K562 (cell line): ENCODE results near the gene TEDC1. TPM values are rescaled to one million over a fixed set of nuclear protein-coding genes. Genes with fewer than 3 reads are reported as not detected.
A peak's percentile ranks its signal among the peaks of the same experiment; 100 is the strongest.

Source experiments
- ATAC-seq: fragments of 200-7000 bp; cut with Tn5 transposase; 3 replicates; pipeline ENCODE4 v1.9.1; 2020; ENCODE audit warnings: moderate library complexity
- BruUV-seq: library from RNA; stranded (reverse); fragments of 400-500 nt; replicated peaks from 2 replicates; lab custom pipeline; 2021; lab: Mats Ljungman, UMichigan
- CTCF ChIA-PET: fragments of 300-600 bp; formaldehyde crosslinking; extraction: SDS; loops from one replicate; lab custom pipeline; 2021; ENCODE audit warnings: low intra/inter-chr PET ratio; lab: Yijun Ruan, JAX
- POLR2A ChIA-PET: fragments of 300-600, 350-650 bp; sonication (Branson Sonifier 250); formaldehyde crosslinking; extraction: SDS; loops from one replicate; lab custom pipeline; 2021; ENCODE audit warnings: antibody characterized with exemption, inconsistent platforms; lab: Yijun Ruan, JAX
- DNase-seq, 4 experiments: peaks; one replicate each; pipeline versions ENCODE4 v3.0.0 to v3.0.0-alpha.2; 2011 to 2018; ENCODE audit warnings: low spot score in 3 of 4, mixed read lengths in 3 of 4; ENCODE audit errors: extremely low read depth in 1 of 4
- FAIRE-seq: peaks from 2 replicates; lab custom pipeline; 2011; peaks lifted over from hg19 to GRCh38; lab: Jason Lieb, UNC
- H2AFZ ChIP-seq: 2 replicates; pipeline ENCODE4 v1.6.0; 2011; ENCODE audit warnings: low read depth, low read length, control low read depth, inconsistent platforms
- H3K27ac ChIP-seq: fragments of 200-600 bp; 3 replicates; pipeline ENCODE4 v1.8.0; 2011; ENCODE audit warnings: low read depth, mild to moderate bottlenecking, control low read depth, inconsistent platforms, low read length, moderate library complexity, mixed read lengths; ENCODE audit errors: extremely low read depth
- H3K27me3 ChIP-seq, 2 experiments: fragments of 300-600 bp in 1 of 2; 2 replicates in 1 of 2; 3 replicates in 1 of 2; pipeline versions ENCODE4 v1.6.0 to v1.8.0; 2011; ENCODE audit warnings: inconsistent platforms in 2 of 2, low read length in 2 of 2, mild to moderate bottlenecking in 1 of 2, mixed read lengths in 1 of 2, moderate library complexity in 1 of 2; ENCODE audit not compliant: control insufficient read depth in 2 of 2, insufficient read depth in 2 of 2
- H3K36me3 ChIP-seq: fragments of 300-600 bp; 3 replicates; pipeline ENCODE4 v1.8.0; 2011; ENCODE audit warnings: mild to moderate bottlenecking, low read length, inconsistent platforms; ENCODE audit not compliant: control insufficient read depth, insufficient read depth
- H3K4me1 ChIP-seq, 2 experiments: fragments of 200-600 bp in 1 of 2; replicated peaks in 1 of 2; 2 replicates in 1 of 2; 3 replicates in 1 of 2; pipeline versions ENCODE4 v1.5.1 to v1.8.0; 2011; ENCODE audit warnings: inconsistent platforms in 2 of 2, low read length in 2 of 2, mild to moderate bottlenecking in 1 of 2, mixed read lengths in 1 of 2, moderate library complexity in 1 of 2; ENCODE audit not compliant: control insufficient read depth in 2 of 2, insufficient read depth in 2 of 2
- H3K4me2 ChIP-seq: 2 replicates; pipeline ENCODE4 v1.6.1; 2011; ENCODE audit warnings: low read length, control low read depth, inconsistent platforms, mixed read lengths; ENCODE audit not compliant: insufficient read depth
- H3K4me3 ChIP-seq: fragments of 200-600 bp; sonication (generic), shearing (Covaris generic); 2 replicates; pipeline ENCODE4 v1.5.1; 2016; ENCODE audit warnings: control low read depth, inconsistent platforms
- H3K79me2 ChIP-seq: fragments of 200-600 bp; 3 replicates; pipeline ENCODE4 v1.8.0; 2011; ENCODE audit warnings: low read length, inconsistent platforms; ENCODE audit not compliant: control insufficient read depth, insufficient read depth
- H3K9ac ChIP-seq, 2 experiments: 2 replicates each; pipeline versions ENCODE4 v1.6.0 to v1.6.1; 2011; ENCODE audit warnings: low read depth in 2 of 2, low read length in 2 of 2, control low read depth in 1 of 2, inconsistent platforms in 1 of 2, mild to moderate bottlenecking in 1 of 2, mixed read lengths in 1 of 2; ENCODE audit not compliant: insufficient read depth in 1 of 2
- H3K9me1 ChIP-seq: one replicate; pipeline ENCODE4 v1.6.0; 2011; ENCODE audit warnings: inconsistent platforms, mild to moderate bottlenecking, low read length, moderate library complexity; ENCODE audit not compliant: control insufficient read depth, insufficient read depth
- H3K9me3 ChIP-seq: replicated peaks from 2 replicates; pipeline ENCODE4 v1.5.1; 2011; ENCODE audit warnings: low read depth, low read length, inconsistent platforms; ENCODE audit not compliant: control insufficient read depth, insufficient read depth
- H4K20me1 ChIP-seq: replicated peaks from 2 replicates; pipeline ENCODE4 v1.6.1; 2011; ENCODE audit warnings: low read length, inconsistent platforms, mixed read lengths; ENCODE audit not compliant: control insufficient read depth, insufficient read depth
- ATF7 ChIP-seq: fragments of 450-650 bp; IDR thresholded peaks from 2 replicates; pipeline ENCODE4 v1.7.1; 2014; ENCODE audit warnings: mild to moderate bottlenecking, moderate library complexity
- BMI1 ChIP-seq: fragments of 150-350 bp; IDR thresholded peaks from 2 replicates; pipeline ENCODE4 v1.6.1; 2014; ENCODE audit warnings: low read length
- CREM ChIP-seq: IDR thresholded peaks from 2 replicates; pipeline ENCODE4 v1.6.1; 2014; ENCODE audit warnings: antibody characterized with exemption, low read depth
- CTBP1 ChIP-seq: fragments of 450-650 bp; IDR thresholded peaks from 2 replicates; pipeline ENCODE4 v1.6.1; 2016; ENCODE audit warnings: borderline replicate concordance
- EP300 ChIP-seq: IDR thresholded peaks from 2 replicates; pipeline ENCODE4 v1.6.1; 2012; ENCODE audit warnings: low read length, improper control_type of control experiment
- FOXJ3 ChIP-seq: sonication (generic); formaldehyde crosslinking; IDR thresholded peaks from 2 replicates; pipeline ENCODE4 v1.4.0; 2020; ENCODE audit warnings: mild to moderate bottlenecking, missing genetic modification reagents
- HMGN3 ChIP-seq: IDR thresholded peaks from 2 replicates; pipeline ENCODE4 v1.6.1; 2011; ENCODE audit warnings: borderline replicate concordance, low read depth, mild to moderate bottlenecking, mixed read lengths, low read length; ENCODE audit not compliant: insufficient read length; ENCODE audit errors: extremely low read depth
- KLF1 ChIP-seq: fragments of 450-650 bp; IDR thresholded peaks from 2 replicates; pipeline ENCODE4 v1.6.1; 2016; ENCODE audit warnings: missing genetic modification characterization, missing compliant biosample characterization
- MXI1 ChIP-seq: IDR thresholded peaks from 2 replicates; pipeline ENCODE4 v1.6.1; 2011; ENCODE audit warnings: low read depth, mild to moderate bottlenecking, improper control_type of control experiment, low read length
- MYNN ChIP-seq, 2 experiments: sonication (generic); formaldehyde crosslinking in 1 of 2; IDR thresholded peaks; 2 replicates each; pipeline versions ENCODE4 v1.5.0 to v1.6.1; 2016 to 2020; ENCODE audit warnings: antibody characterized with exemption in 1 of 2, missing genetic modification reagents in 1 of 2
- NFIC ChIP-seq: fragments of 450-650 bp; IDR thresholded peaks from 2 replicates; pipeline ENCODE4 v1.6.1; 2017; ENCODE audit warnings: mild to moderate bottlenecking, inconsistent platforms
- NRF1 ChIP-seq, 2 experiments: fragments of 450-650 bp; IDR thresholded peaks in 1 of 2; conservative IDR thresholded peaks in 1 of 2; 2 replicates each; pipeline ENCODE4 v1.6.1; 2014; ENCODE audit warnings: mild to moderate bottlenecking in 2 of 2
- PHTF2 ChIP-seq: fragments of 250-450 bp; sonication (Bioruptor Pico); IDR thresholded peaks from 2 replicates; pipeline ENCODE4 v1.5.0; 2021; ENCODE audit warnings: mild to moderate bottlenecking
- RBM22 ChIP-seq: fragments of 200-400 bp; formaldehyde crosslinking; IDR thresholded peaks from 2 replicates; pipeline ENCODE4 v1.6.1; 2018; ENCODE audit warnings: low read length, low read depth; ENCODE audit not compliant: poor library complexity, severe bottlenecking
- SMAD1 ChIP-seq: fragments of 150-350 bp; IDR thresholded peaks from 2 replicates; pipeline ENCODE4 v1.6.1; 2014; ENCODE audit warnings: low read length, low read depth; ENCODE audit not compliant: partially characterized antibody
- SRSF3 ChIP-seq: fragments of 200-400 bp; formaldehyde crosslinking; IDR thresholded peaks from 2 replicates; pipeline ENCODE4 v1.6.1; 2016; ENCODE audit warnings: mild to moderate bottlenecking, low read length, moderate library complexity; ENCODE audit not compliant: insufficient read depth
- YY1 ChIP-seq, 3 experiments: IDR thresholded peaks; 2 replicates each; pipeline ENCODE4 v1.6.1; 2011; ENCODE audit warnings: low read length in 2 of 3, mild to moderate bottlenecking in 2 of 3, moderate library complexity in 2 of 3, borderline replicate concordance in 1 of 3, control low read depth in 1 of 3, low read depth in 1 of 3; ENCODE audit not compliant: insufficient read depth in 3 of 3, insufficient replicate concordance in 2 of 3, control insufficient read depth in 1 of 3, insufficient read length in 1 of 3; ENCODE audit errors: extremely low read depth in 1 of 3
- WGBS: fragments of 100-300 bp; shearing (Covaris generic); methylation state at CpG from one replicate; pipeline ENCODE4 v1.1.6; 2016; ENCODE audit warnings: low coverage, mixed read lengths; ENCODE audit not compliant: insufficient coverage; ENCODE audit errors: missing lambda C conversion rate; 5-methylcytosine and 5-hydroxymethylcytosine counted together
- in situ Hi-C: fragments of 300-500 bp; cut with MboI; formaldehyde crosslinking; loops from 4 replicates; pipeline ENCODE4 v1.15.0; 2018; ENCODE audit warnings: inconsistent platforms, mixed read lengths
- intact Hi-C: fragments of 100-400 bp; cut with micrococcal nuclease; formaldehyde crosslinking; loops from 2 replicates; pipeline ENCODE4 v1.14.2; 2022
- polyA plus RNA-seq, 8 experiments: library from polyadenylated mRNA; depleted of rRNA in 4 of 8; stranded (reverse) in 5 of 8; unstranded in 3 of 8; fragments of >200 nt; fragmentation: Nextera tagmentation in 2 of 8; fragmentation: Illumina TruSeq in 1 of 8; extraction: Ambion mirVana in 2 of 8; extraction: Trizol in 1 of 8; gene quantifications; 2 replicates each; pipeline versions ENCODE4 v1.2.1 to v1.2.3, GENCODE V29; 2011 to 2014; ENCODE audit warnings: inconsistent platforms in 1 of 8, missing spikeins in 1 of 8
- total RNA-seq, 7 experiments: library from RNA; depleted of rRNA in 6 of 7; stranded (reverse); fragments of >200 nt in 6 of 7; fragmentation: Illumina TruSeq in 2 of 7; extraction: Trizol in 2 of 7; gene quantifications; 2 replicates each; pipeline versions ENCODE4 v1.2.1 to v1.2.3, GENCODE V29; 2011 to 2021; ENCODE audit warnings: low replicate concordance in 1 of 7
- TF ChIP-seq, protein P1 (sequence below): sonication (generic); formaldehyde crosslinking; IDR thresholded peaks from 2 replicates; pipeline ENCODE4 v1.8.0; 2022; ENCODE audit warnings: missing genetic modification reagents, mild to moderate bottlenecking, moderate library complexity, borderline replicate concordance
- TF ChIP-seq, protein P2 (sequence below), 2 experiments: fragments of 200-800 bp in 1 of 2; sonication (Bioruptor generic) in 1 of 2; sonication (generic) in 1 of 2; formaldehyde crosslinking in 1 of 2; IDR thresholded peaks in 1 of 2; conservative IDR thresholded peaks in 1 of 2; 2 replicates each; pipeline versions ENCODE4 v1.5.0 to v1.6.1; 2016 to 2020; ENCODE audit warnings: missing compliant biosample characterization in 1 of 2, missing genetic modification characterization in 1 of 2, missing genetic modification reagents in 1 of 2

Gene TEDC1
- total and polyA plus RNA-seq, 9 of the 15 experiments (the other 6 are each of a cell fraction or from before 2014, with no cell fraction given) = 0.21 to 28.3 (median 5.9) TPM

DNA sequence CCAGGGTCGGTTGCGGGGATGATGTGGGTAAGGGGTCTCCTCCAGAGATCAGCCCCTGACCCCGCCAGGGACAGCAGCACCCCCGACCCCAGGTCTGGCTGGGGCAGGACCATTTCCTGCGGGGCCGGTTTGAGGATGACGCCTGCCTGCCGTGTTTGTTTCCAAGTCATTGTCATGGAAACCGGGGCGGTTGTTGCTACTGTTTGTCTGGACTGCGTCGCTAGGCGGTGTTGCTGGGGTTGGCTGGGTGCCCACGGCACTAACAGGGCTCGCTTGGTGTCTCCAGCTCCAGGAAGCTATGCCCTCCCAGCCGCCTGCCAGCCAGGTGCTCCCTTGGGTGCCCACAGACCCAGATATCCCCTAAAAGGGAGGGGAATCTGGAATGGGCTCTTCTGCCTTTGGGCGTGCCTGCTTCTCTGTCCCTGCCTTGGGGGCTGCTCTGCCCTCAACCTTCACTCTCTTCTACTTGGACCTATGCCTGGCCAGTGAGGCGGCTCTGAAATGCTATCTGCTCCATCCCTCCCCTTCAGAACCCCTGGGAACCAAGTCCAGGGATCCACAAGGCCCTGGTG, 9.1 kb upstream of the TEDC1 start:
- H3K9me1 ChIP-seq = no peaks in the 10 kb centered on the region
- peak overlapping the region; percentile 82 for H2AFZ ChIP-seq
- FAIRE-seq = peak; percentile 85
- no peaks in the 10 kb centered on the region for H3K36me3 ChIP-seq
- ATAC-seq = peak; percentile 62
- peak overlapping the region; percentile 18; the same call in 1 of the 2 replicates for H3K4me2 ChIP-seq
- H3K27ac ChIP-seq = peak overlapping the region; percentile 89; the same call in 2 of the 3 replicates
- in situ Hi-C loops = no loop called here
- POLR2A ChIA-PET = interaction anchor here (0.7 to 2.4 kb wide), 3 partner anchors 8 to 44 kb away, joined by 3 to 12 read pairs (median 3); no protein-coding TSS in a partner anchor
- H3K9ac ChIP-seq = peak overlapping the region; percentile 44 to 86; a peak in 3 of 4 replicates
- no peak overlapping the region for H3K4me3 ChIP-seq
- intact Hi-C loops = loop anchor here (2.0 kb wide), 1 partner anchor 111 kb away; no protein-coding TSS in a partner anchor
- DNase-seq = peak; percentile 62 to 90 (median 74)
- H3K27me3 ChIP-seq = no peaks in the 10 kb centered on the region; a peak in 1 of 5 replicates
- no peaks in the 10 kb centered on the region; the same call in 1 of the 2 replicates for H4K20me1 ChIP-seq
- no peaks in the 10 kb centered on the region for H3K9me3 ChIP-seq
- peaks cover 12 to 90% of the 10 kb centered on the region in 2 experiments for H3K4me1 ChIP-seq
- WGBS = 1% methylated on average over 12 of the region's 18 CpGs
- CTCF ChIA-PET = interaction anchor here (1.1 kb wide), 1 partner anchor 9 kb away, joined by 3 read pairs; the partner anchor contains the start of gene TEDC1
- BruUV-seq = no TSS peak
- no peaks in the 10 kb centered on the region for H3K79me2 ChIP-seq
- TF ChIP-seq YY1 (IDR thresholded peaks at IDR 0.05; ENCODE audit: borderline replicate concordance in 1 of 3, control insufficient read depth in 1 of 3, extremely low read depth in 1 of 3, insufficient read depth in 3 of 3, insufficient read length in 1 of 3, insufficient replicate concordance in 2 of 3, low read depth in 1 of 3, low read length in 2 of 3) (peak in 1 of 3 experiments; percentile 41), SRSF3 (no peak), FOXJ3 (CRISPR knock-in tag) (peak; percentile 99), CREM (peak; percentile 62), SMAD1 (peak; percentile 59), KLF1 (tag) (peak; percentile 94), RBM22 (peak; percentile 69), MYNN (IDR thresholded peaks at IDR 0.05) (peak; percentile 96), MYNN (CRISPR knock-in tag; IDR thresholded peaks at IDR 0.05) (no peak), PHTF2 (no peak), EP300 (peak; percentile 9; the same call in 1 of the 2 replicates), CTBP1 (peak; percentile 33; the same call in 1 of the 2 replicates), NRF1 (conservative IDR thresholded peaks at IDR 0.05 in 1 of 2, IDR thresholded peaks at IDR 0.05 in 1 of 2) (0 out of 4 replicates have a peak, but pooled peaks of 1 of the 2 experiments have one; percentile 14), BMI1 (peak; percentile 76), NFIC (peak; percentile 96), HMGN3 (peak; percentile 58), ATF7 (peak; percentile 43; the same call in 1 of the 2 replicates), MXI1 (peak; percentile 94)
- TF ChIP-seq, protein P1, sequence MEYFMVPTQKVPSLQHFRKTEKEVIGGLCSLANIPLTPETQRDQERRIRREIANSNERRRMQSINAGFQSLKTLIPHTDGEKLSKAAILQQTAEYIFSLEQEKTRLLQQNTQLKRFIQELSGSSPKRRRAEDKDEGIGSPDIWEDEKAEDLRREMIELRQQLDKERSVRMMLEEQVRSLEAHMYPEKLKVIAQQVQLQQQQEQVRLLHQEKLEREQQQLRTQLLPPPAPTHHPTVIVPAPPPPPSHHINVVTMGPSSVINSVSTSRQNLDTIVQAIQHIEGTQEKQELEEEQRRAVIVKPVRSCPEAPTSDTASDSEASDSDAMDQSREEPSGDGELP = 0 out of 2 replicates have a peak, but pooled peaks have one; percentile 11
- TF ChIP-seq, protein P2, sequence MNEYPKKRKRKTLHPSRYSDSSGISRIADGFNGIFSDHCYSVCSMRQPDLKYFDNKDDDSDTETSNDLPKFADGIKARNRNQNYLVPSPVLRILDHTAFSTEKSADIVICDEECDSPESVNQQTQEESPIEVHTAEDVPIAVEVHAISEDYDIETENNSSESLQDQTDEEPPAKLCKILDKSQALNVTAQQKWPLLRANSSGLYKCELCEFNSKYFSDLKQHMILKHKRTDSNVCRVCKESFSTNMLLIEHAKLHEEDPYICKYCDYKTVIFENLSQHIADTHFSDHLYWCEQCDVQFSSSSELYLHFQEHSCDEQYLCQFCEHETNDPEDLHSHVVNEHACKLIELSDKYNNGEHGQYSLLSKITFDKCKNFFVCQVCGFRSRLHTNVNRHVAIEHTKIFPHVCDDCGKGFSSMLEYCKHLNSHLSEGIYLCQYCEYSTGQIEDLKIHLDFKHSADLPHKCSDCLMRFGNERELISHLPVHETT (CRISPR knock-in tag; conservative IDR thresholded peaks at IDR 0.05 in 1 of 2, IDR thresholded peaks at IDR 0.05 in 1 of 2) = peak in 1 of 2 experiments; percentile 34; a peak in 1 of 4 replicates
